Measurements from ENCODE around the gene TRMT11. TPM values are rescaled to one million over a fixed set of nuclear protein-coding genes. Genes with fewer than 3 reads are reported as not detected.

Gene TRMT11
- polyA plus RNA-seq, 1 donor (not counting 4 experiments of a cell fraction or from before 2014, with no cell fraction given): 23.0 TPM

GRCh38 chr6:126054802-126055201 lies 68.5 kb downstream of the TRMT11 start:
- Histone ChIP-seq H3K79me2 (ENCODE audit: control insufficient read depth, insufficient read depth, low read length) (no peaks in the 10 kb centered on the region), H3K4me3 (ENCODE audit: control insufficient read depth in 2 of 3, extremely low read depth in 1 of 3, insufficient read depth in 2 of 3, low read depth in 1 of 3, low read length in 3 of 3) (no peak overlapping the region), H3K36me3 (ENCODE audit: control insufficient read depth in 2 of 2, extremely low read depth in 1 of 2, insufficient read depth in 2 of 2, low read length in 2 of 2) (peaks cover 0 to 4% of the 10 kb centered on the region in 2 experiments), H3K4me2 (ENCODE audit: control insufficient read depth, extremely low read depth, insufficient read depth, low read depth, low read length) (no peak overlapping the region), H3K9ac (ENCODE audit: control insufficient read depth, extremely low read depth, insufficient read depth, low read length) (no peak overlapping the region), H3K9me1 (ENCODE audit: control insufficient read depth, extremely low read depth, insufficient read depth, low read length) (no peaks in the 10 kb centered on the region), H3K27me3 (ENCODE audit: control insufficient read depth, extremely low read depth, insufficient read depth, low read length) (no peaks in the 10 kb centered on the region), H3K4me1 (ENCODE audit: control insufficient read depth, extremely low read depth, insufficient read depth, low read length) (no peaks in the 10 kb centered on the region), H2AFZ (ENCODE audit: control insufficient read depth, low read length) (no peak overlapping the region), H4K20me1 (ENCODE audit: control insufficient read depth, extremely low read depth, insufficient read depth, low read length) (no peaks in the 10 kb centered on the region), H3K9me3 (ENCODE audit: control insufficient read depth, low read depth, low read length) (no peaks in the 10 kb centered on the region), H3K27ac (ENCODE audit: control insufficient read depth, insufficient read depth, low read length) (no peak overlapping the region)
- FAIRE-seq: no peak
- dilution Hi-C loops (cut with MboI; ENCODE audit: extremely low pct_ligation_motif_present, low sequenced_read_pairs): no loop called here
- TF ChIP-seq EZH2 (IDR thresholded peaks at IDR 0.05; ENCODE audit: low read length): no peak
- TF ChIP-seq, protein P1, sequence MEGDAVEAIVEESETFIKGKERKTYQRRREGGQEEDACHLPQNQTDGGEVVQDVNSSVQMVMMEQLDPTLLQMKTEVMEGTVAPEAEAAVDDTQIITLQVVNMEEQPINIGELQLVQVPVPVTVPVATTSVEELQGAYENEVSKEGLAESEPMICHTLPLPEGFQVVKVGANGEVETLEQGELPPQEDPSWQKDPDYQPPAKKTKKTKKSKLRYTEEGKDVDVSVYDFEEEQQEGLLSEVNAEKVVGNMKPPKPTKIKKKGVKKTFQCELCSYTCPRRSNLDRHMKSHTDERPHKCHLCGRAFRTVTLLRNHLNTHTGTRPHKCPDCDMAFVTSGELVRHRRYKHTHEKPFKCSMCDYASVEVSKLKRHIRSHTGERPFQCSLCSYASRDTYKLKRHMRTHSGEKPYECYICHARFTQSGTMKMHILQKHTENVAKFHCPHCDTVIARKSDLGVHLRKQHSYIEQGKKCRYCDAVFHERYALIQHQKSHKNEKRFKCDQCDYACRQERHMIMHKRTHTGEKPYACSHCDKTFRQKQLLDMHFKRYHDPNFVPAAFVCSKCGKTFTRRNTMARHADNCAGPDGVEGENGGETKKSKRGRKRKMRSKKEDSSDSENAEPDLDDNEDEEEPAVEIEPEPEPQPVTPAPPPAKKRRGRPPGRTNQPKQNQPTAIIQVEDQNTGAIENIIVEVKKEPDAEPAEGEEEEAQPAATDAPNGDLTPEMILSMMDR (optimal IDR thresholded peaks at IDR 0.05 in 1 of 3, IDR thresholded peaks at IDR 0.05 in 1 of 3, conservative IDR thresholded peaks at IDR 0.05 in 1 of 3; ENCODE audit: extremely low read depth in 1 of 3, insufficient read depth in 2 of 3, low read length in 3 of 3): no peak
- DNase-seq (ENCODE audit: low read depth, low spot score): no peak

GRCh38 chr6:126055449-126055848 lies 69.1 kb downstream of the TRMT11 start:
- dilution Hi-C loops (cut with MboI; ENCODE audit: extremely low pct_ligation_motif_present, low sequenced_read_pairs): no loop called here
- H3K27me3 ChIP-seq (ENCODE audit: control insufficient read depth, extremely low read depth, insufficient read depth, low read length): no peaks in the 10 kb centered on the region
- no peak for DNase-seq (ENCODE audit: low read depth, low spot score)

More at GRCh38 chr6:126055449-126055848, 69.1 kb downstream of the TRMT11 start:
- peaks cover 0 to 6% of the 10 kb centered on the region in 2 experiments for H3K36me3 ChIP-seq (ENCODE audit: control insufficient read depth in 2 of 2, extremely low read depth in 1 of 2, insufficient read depth in 2 of 2, low read length in 2 of 2)
- H3K4me3 ChIP-seq (ENCODE audit: control insufficient read depth in 2 of 3, extremely low read depth in 1 of 3, insufficient read depth in 2 of 3, low read depth in 1 of 3, low read length in 3 of 3): no peak overlapping the region
- TF ChIP-seq, protein P1 (optimal IDR thresholded peaks at IDR 0.05 in 1 of 3, IDR thresholded peaks at IDR 0.05 in 1 of 3, conservative IDR thresholded peaks at IDR 0.05 in 1 of 3; ENCODE audit: extremely low read depth in 1 of 3, insufficient read depth in 2 of 3, low read length in 3 of 3): no peak
- no peak for TF ChIP-seq EZH2 (IDR thresholded peaks at IDR 0.05; ENCODE audit: low read length)
- no peak overlapping the region for H3K9ac ChIP-seq (ENCODE audit: control insufficient read depth, extremely low read depth, insufficient read depth, low read length)
- H4K20me1 ChIP-seq (ENCODE audit: control insufficient read depth, extremely low read depth, insufficient read depth, low read length): no peaks in the 10 kb centered on the region
- H3K4me1 ChIP-seq (ENCODE audit: control insufficient read depth, extremely low read depth, insufficient read depth, low read length): no peaks in the 10 kb centered on the region
- no peaks in the 10 kb centered on the region for H3K9me1 ChIP-seq (ENCODE audit: control insufficient read depth, extremely low read depth, insufficient read depth, low read length)
- H3K27ac ChIP-seq (ENCODE audit: control insufficient read depth, insufficient read depth, low read length): no peak overlapping the region
- no peak overlapping the region for H3K4me2 ChIP-seq (ENCODE audit: control insufficient read depth, extremely low read depth, insufficient read depth, low read depth, low read length)
- no peak for FAIRE-seq
- H2AFZ ChIP-seq (ENCODE audit: control insufficient read depth, low read length): no peak overlapping the region
- H3K9me3 ChIP-seq (ENCODE audit: control insufficient read depth, low read depth, low read length): no peaks in the 10 kb centered on the region
- H3K79me2 ChIP-seq (ENCODE audit: control insufficient read depth, insufficient read depth, low read length): no peaks in the 10 kb centered on the region
